Small intestine (tissue), 7 donors: ENCODE results near the gene TUBB2B. TPM values are rescaled to one million over a fixed set of nuclear protein-coding genes. Genes with fewer than 3 reads are reported as not detected.

Source experiments
- DNase-seq, 2 donors: peaks; one replicate each; pipeline versions ENCODE4 v3.0.0 to v3.0.0-alpha.2; 2013
- FAIRE-seq: peaks from 2 replicates; lab custom pipeline; 2012; peaks lifted over from hg19 to GRCh38; lab: Jason Lieb, UNC
- H3K27ac ChIP-seq, 3 donors: one replicate each; pipeline ENCODE4 v1.5.1; 2013; ENCODE audit warnings: low read length in 2 of 3, mild to moderate bottlenecking in 2 of 3, control low read depth in 1 of 3, inconsistent platforms in 1 of 3, low read depth in 1 of 3, moderate library complexity in 1 of 3
- H3K27me3 ChIP-seq, 3 donors: one replicate each; pipeline ENCODE4 v1.6.1; 2013; ENCODE audit warnings: low read length in 3 of 3, inconsistent platforms in 1 of 3; ENCODE audit not compliant: control insufficient read depth in 3 of 3, insufficient read depth in 3 of 3
- H3K36me3 ChIP-seq, 3 donors: one replicate each; pipeline ENCODE4 v1.6.1; 2013; ENCODE audit warnings: low read length in 3 of 3, inconsistent platforms in 1 of 3, low read depth in 1 of 3, mild to moderate bottlenecking in 1 of 3, moderate library complexity in 1 of 3; ENCODE audit not compliant: control insufficient read depth in 3 of 3, insufficient read depth in 2 of 3
- H3K4me1 ChIP-seq, 3 donors: one replicate each; pipeline ENCODE4 v1.6.1; 2013; ENCODE audit warnings: low read length in 2 of 3, inconsistent platforms in 1 of 3, low read depth in 1 of 3, mild to moderate bottlenecking in 1 of 3, moderate library complexity in 1 of 3; ENCODE audit not compliant: control insufficient read depth in 3 of 3, insufficient read depth in 2 of 3
- H3K4me3 ChIP-seq, 3 donors: one replicate each; pipeline ENCODE4 v1.5.1; 2013; ENCODE audit warnings: low read length in 3 of 3, control low read depth in 1 of 3, inconsistent platforms in 1 of 3, low read depth in 1 of 3, mild to moderate bottlenecking in 1 of 3, moderate library complexity in 1 of 3
- H3K9me3 ChIP-seq, 2 donors: one replicate each; pipeline ENCODE4 v1.6.1; 2013; ENCODE audit warnings: low read depth in 1 of 2, low read length in 1 of 2; ENCODE audit not compliant: control insufficient read depth in 2 of 2, insufficient read depth in 1 of 2
- WGBS, 3 donors: extraction: QIAGEN DNeasy Blood & Tissue Kit; methylation state at CpG; one replicate each; pipeline ENCODE4 v1.1.7; 2013; 5-methylcytosine and 5-hydroxymethylcytosine counted together
- polyA plus RNA-seq, 4 donors: library from polyadenylated mRNA; stranded (reverse) in 3 of 4; unstranded in 1 of 4; fragments of 200-250 nt in 3 of 4; fragments of 120-200 nt in 1 of 4; gene quantifications; one replicate each; pipeline versions ENCODE4 v1.2.1 to v1.2.3, GENCODE V29; 2013
- donor health status: healthy with polysubstance abuse.
- donor health status: control.
- donor health status: control.
- donor health status: Bipolar disorder and iron deficiency.
- donor health status: healthy.

Gene TUBB2B
- polyA plus RNA-seq, 4 donors: 3.4 to 23.1 (median 6.4) TPM

DNA sequence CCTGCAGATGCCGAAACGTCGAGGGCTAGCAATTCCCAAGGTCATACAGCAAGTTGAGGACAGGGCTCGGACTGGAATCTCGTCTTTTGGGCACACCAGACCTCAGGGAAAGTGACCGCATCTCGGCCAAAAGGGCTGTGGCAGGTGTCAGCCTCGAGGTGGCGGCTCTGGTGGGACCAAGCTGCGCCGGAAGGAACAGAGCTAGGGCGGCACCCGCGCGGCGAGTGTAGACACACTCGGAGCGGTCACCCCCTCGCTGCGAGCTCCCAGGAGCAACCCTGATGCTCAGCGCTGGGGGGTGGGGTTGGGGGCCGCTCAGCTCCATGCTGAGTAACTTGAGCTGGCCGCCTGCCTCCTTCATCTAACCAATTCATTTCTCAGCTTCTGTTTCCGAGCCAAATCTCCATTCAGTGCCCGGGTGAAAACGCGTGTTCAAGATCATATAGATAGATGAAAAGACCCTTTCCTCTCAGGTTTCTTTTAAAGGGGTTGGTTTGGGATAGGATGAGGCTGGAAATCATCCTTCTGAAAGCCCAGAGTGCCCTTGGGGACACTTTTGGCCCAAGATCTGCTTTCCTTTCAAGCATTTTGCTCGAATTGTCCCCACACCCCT, 2.2 kb upstream of the TUBB2B start:
- Histone ChIP-seq H3K27ac (peak overlapping the region in 1 of 3 donors; percentile 44), H3K4me1 (peaks cover 6 to 48% (median 16%) of the 10 kb centered on the region in 3 donors), H3K27me3 (peaks cover 6 to 80% (median 53%) of the 10 kb centered on the region in 3 donors), H3K4me3 (peak overlapping the region in 1 of 3 donors; percentile 30), H3K9me3 (peaks cover 0 to 3% of the 10 kb centered on the region in 2 donors), H3K36me3 (peaks cover 0 to 3% (median 0%) of the 10 kb centered on the region in 3 donors)
- 1 to 3% (median 2%) methylated on average over 28 of the region's 28 CpGs for WGBS, 3 donors
- FAIRE-seq (no peak), DNase-seq (peak in 1 of 2 donors; percentile 50)

GRCh38 chr6:3228771-3229565, 1.5 kb upstream of the TUBB2B start:
- DNase-seq (peak in 1 of 2 donors; percentile 53), FAIRE-seq (no peak)
- peaks cover 6 to 77% (median 51%) of the 10 kb centered on the region in 3 donors for H3K27me3 ChIP-seq
- peaks cover 0 to 3% (median 0%) of the 10 kb centered on the region in 3 donors for H3K36me3 ChIP-seq
- WGBS, 3 donors: 1 to 2% (median 1%) methylated on average over 62 of the region's 62 CpGs
- peak overlapping the region in 1 of 3 donors; percentile 44 for H3K27ac ChIP-seq
- peaks cover 6 to 48% (median 16%) of the 10 kb centered on the region in 3 donors for H3K4me1 ChIP-seq
- H3K9me3 ChIP-seq: peaks cover 0 to 3% of the 10 kb centered on the region in 2 donors
- peak overlapping the region in 2 of 3 donors; percentile 7 to 30 for H3K4me3 ChIP-seq

- Histone ChIP-seq H3K27ac (peak overlapping the region in 1 of 3 donors; percentile 48), H3K36me3 (peaks cover 0 to 3% (median 0%) of the 10 kb centered on the region in 3 donors), H3K27me3 (peaks cover 6 to 70% (median 47%) of the 10 kb centered on the region in 3 donors), H3K4me3 (peak overlapping the region in 2 of 3 donors; percentile 29 to 37), H3K9me3 (peaks cover 0 to 3% of the 10 kb centered on the region in 2 donors), H3K4me1 (peaks cover 6 to 48% (median 16%) of the 10 kb centered on the region in 3 donors)
- FAIRE-seq: no peak
- peak in 1 of 2 donors; percentile 62 for DNase-seq
- 0 to 1% (median 1%) methylated on average over 26 to 38 of the region's 38 CpGs for WGBS, 3 donors
These were observed 706 bp upstream of the TUBB2B start for GRCh38 chr6:3228046-3228671.

GRCh38 chr6:3226481-3227362, 731 bp downstream of the TUBB2B start:
- no peak for FAIRE-seq
- Histone ChIP-seq H3K27me3 (peaks cover 6 to 64% (median 40%) of the 10 kb centered on the region in 3 donors), H3K9me3 (peaks cover 0 to 3% of the 10 kb centered on the region in 2 donors), H3K27ac (peak overlapping the region in 1 of 3 donors; percentile 44), H3K4me3 (peak overlapping the region in 2 of 3 donors; percentile 26 to 34), H3K4me1 (peaks cover 4 to 38% (median 16%) of the 10 kb centered on the region in 3 donors), H3K36me3 (peaks cover 0 to 3% (median 0%) of the 10 kb centered on the region in 3 donors)
- WGBS, 3 donors: 3 to 4% (median 3%) methylated on average over 45 to 54 of the region's 54 CpGs
- peak in 1 of 2 donors; percentile 62 for DNase-seq

DNA sequence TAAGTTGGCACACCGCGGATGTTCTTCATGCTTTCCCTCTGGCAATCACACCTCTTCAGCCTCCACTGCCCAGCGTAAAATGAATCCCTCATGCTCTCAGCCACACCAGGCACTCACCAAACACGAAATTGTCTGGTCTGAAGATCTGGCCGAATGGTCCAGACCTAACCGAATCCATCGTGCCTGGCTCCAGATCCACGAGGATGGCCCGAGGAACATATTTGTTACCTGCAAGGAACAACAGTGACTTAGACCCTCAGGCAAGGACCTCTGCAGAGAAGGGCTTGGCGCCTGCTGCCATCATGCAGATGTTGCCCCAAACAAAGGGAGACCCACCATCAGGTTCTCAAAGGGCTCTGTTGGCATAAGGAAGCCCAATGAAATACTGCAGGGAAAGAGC, 1.4 kb downstream of the TUBB2B start:
- Histone ChIP-seq H3K27ac (no peak overlapping the region), H3K4me1 (peaks cover 4 to 38% (median 16%) of the 10 kb centered on the region in 3 donors), H3K36me3 (peaks cover 0 to 3% (median 0%) of the 10 kb centered on the region in 3 donors), H3K27me3 (peaks cover 6 to 59% (median 39%) of the 10 kb centered on the region in 3 donors), H3K9me3 (peaks cover 0 to 3% of the 10 kb centered on the region in 2 donors), H3K4me3 (peak overlapping the region in 1 of 3 donors; percentile 34)
- FAIRE-seq: no peak
- DNase-seq: no peak
- 88 to 91% (median 89%) methylated on average over 10 of the region's 10 CpGs for WGBS, 3 donors

DNA sequence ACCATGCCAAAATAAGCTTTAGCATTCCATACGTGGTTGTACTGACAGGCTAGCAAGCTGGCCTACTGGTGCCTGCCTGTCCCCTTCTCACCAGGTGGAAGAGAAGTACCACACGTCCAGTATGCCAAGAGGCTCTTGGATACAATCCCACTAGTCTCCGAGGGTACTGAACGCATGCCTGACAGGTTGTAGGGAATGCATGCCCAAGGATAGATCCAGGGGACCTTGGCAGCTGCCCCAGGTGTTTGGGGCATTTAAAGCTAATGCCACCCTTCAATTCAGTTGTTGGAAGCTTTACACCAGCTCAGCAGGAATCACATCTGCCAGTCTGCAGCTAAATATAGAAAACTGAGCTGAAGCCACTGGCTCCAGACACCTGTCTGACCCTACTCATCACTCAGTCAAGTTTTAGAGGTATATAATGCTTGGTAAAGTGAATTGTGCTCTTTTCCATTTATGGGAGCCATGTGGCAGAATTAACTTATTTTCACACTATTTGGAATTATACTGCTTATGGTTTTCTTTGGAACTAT, 4.9 kb downstream of the TUBB2B start:
- 73 to 86% (median 82%) methylated on average over 4 of the region's 4 CpGs for WGBS, 3 donors
- peaks cover 2 to 10% (median 2%) of the 10 kb centered on the region in 3 donors for H3K4me1 ChIP-seq
- no peak overlapping the region for H3K27ac ChIP-seq
- no peak for FAIRE-seq
- no peak for DNase-seq
- H3K27me3 ChIP-seq: peaks cover 6 to 36% (median 16%) of the 10 kb centered on the region in 3 donors
- peaks cover 0 to 3% (median 0%) of the 10 kb centered on the region in 3 donors for H3K36me3 ChIP-seq
- no peak overlapping the region for H3K4me3 ChIP-seq
- H3K9me3 ChIP-seq: peaks cover 0 to 3% of the 10 kb centered on the region in 2 donors

GRCh38 chr6:3221578-3221977, 5.9 kb downstream of the TUBB2B start:
- Histone ChIP-seq H3K4me1 (peaks cover 0 to 1% (median 0%) of the 10 kb centered on the region in 3 donors), H3K36me3 (peaks cover 0 to 3% (median 0%) of the 10 kb centered on the region in 3 donors), H3K27ac (no peak overlapping the region), H3K9me3 (peaks cover 0 to 3% of the 10 kb centered on the region in 2 donors), H3K27me3 (peaks cover 5 to 26% (median 8%) of the 10 kb centered on the region in 3 donors), H3K4me3 (no peak overlapping the region)
- DNase-seq: no peak
- no peak for FAIRE-seq
- 90 to 99% (median 95%) methylated on average over 4 of the region's 4 CpGs for WGBS, 3 donors
